GM23248 (cell line): ENCODE measurements around the gene KCNJ10. TPM values are rescaled to one million over a fixed set of nuclear protein-coding genes. Genes with fewer than 3 reads are reported as not detected.

Source experiments
- DNase-seq: peaks from one replicate; pipeline ENCODE4 v3.0.0-alpha.2; 2015
- H2AFZ ChIP-seq: fragments of 200-600 bp; sonication (generic); 2 replicates; pipeline ENCODE4 v1.6.1; 2016; ENCODE audit warnings: antibody characterized with exemption
- H3F3A ChIP-seq: fragments of 200-600 bp; sonication (generic); 2 replicates; pipeline ENCODE4 v1.6.1; 2016; ENCODE audit warnings: mild to moderate bottlenecking, antibody characterized with exemption, mixed run types; ENCODE audit not compliant: insufficient read depth
- H3K27ac ChIP-seq: fragments of 200-600 bp; sonication (generic); 2 replicates; pipeline ENCODE4 v1.5.1; 2016; ENCODE audit warnings: mild to moderate bottlenecking
- H3K27me3 ChIP-seq: fragments of 200-600 bp; sonication (generic); replicated peaks from 2 replicates; pipeline ENCODE4 v1.6.1; 2016; ENCODE audit warnings: mild to moderate bottlenecking; ENCODE audit not compliant: insufficient read depth
- H3K36me3 ChIP-seq: fragments of 200-600 bp; sonication (generic); 2 replicates; pipeline ENCODE4 v1.6.1; 2016; ENCODE audit warnings: low read depth, mild to moderate bottlenecking
- H3K4me1 ChIP-seq: fragments of 200-600 bp; sonication (generic); 2 replicates; pipeline ENCODE4 v1.6.1; 2016; ENCODE audit warnings: mild to moderate bottlenecking; ENCODE audit not compliant: insufficient read depth
- H3K4me2 ChIP-seq: fragments of 200-600 bp; sonication (generic); one replicate; pipeline ENCODE4 v1.6.1; 2016; ENCODE audit warnings: mild to moderate bottlenecking; ENCODE audit not compliant: unreplicated experiment
- H3K4me3 ChIP-seq: fragments of 200-600 bp; sonication (generic); 2 replicates; pipeline ENCODE4 v1.5.1; 2016; ENCODE audit warnings: mild to moderate bottlenecking
- H3K79me2 ChIP-seq: fragments of 200-600 bp; sonication (generic); 2 replicates; pipeline ENCODE4 v1.6.1; 2016; ENCODE audit warnings: mild to moderate bottlenecking; ENCODE audit not compliant: insufficient read depth
- H3K9ac ChIP-seq: fragments of 200-600 bp; sonication (generic); 2 replicates; pipeline ENCODE4 v1.6.1; 2016; ENCODE audit warnings: mild to moderate bottlenecking
- H3K9me2 ChIP-seq: fragments of 200-600 bp; sonication (generic); 2 replicates; pipeline ENCODE4 v1.6.1; 2016; ENCODE audit warnings: mixed run types, mild to moderate bottlenecking, moderate library complexity; ENCODE audit not compliant: insufficient read depth
- H3K9me3 ChIP-seq: fragments of 200-600 bp; sonication (generic); one replicate; pipeline ENCODE4 v1.6.1; 2017; ENCODE audit warnings: low read depth
- H4K20me1 ChIP-seq: fragments of 200-600 bp; sonication (generic); 2 replicates; pipeline ENCODE4 v1.6.0; 2016; ENCODE audit not compliant: insufficient read depth
- EZH2 ChIP-seq: fragments of 200-600 bp; sonication (generic); IDR thresholded peaks from 2 replicates; pipeline ENCODE4 v1.6.1; 2018; ENCODE audit warnings: antibody characterized with exemption, mild to moderate bottlenecking; ENCODE audit not compliant: insufficient read depth, poor library complexity, severe bottlenecking
- EZH2phosphoT487 ChIP-seq: fragments of 200-600 bp; sonication (generic); IDR thresholded peaks from 2 replicates; pipeline ENCODE4 v1.6.1; 2018; ENCODE audit warnings: antibody characterized with exemption, moderate library complexity, mild to moderate bottlenecking, low read depth; ENCODE audit not compliant: insufficient read depth
- WGBS, 2 experiments: methylation state at CpG; one replicate each; pipeline ENCODE4 v1.1.6; 2015 to 2017; ENCODE audit warnings: low lambda C conversion rate in 2 of 2, low coverage in 1 of 2; ENCODE audit errors: missing lambda C conversion rate in 2 of 2; 5-methylcytosine and 5-hydroxymethylcytosine counted together
- in situ Hi-C: fragments of 300-500 bp; cut with MboI; formaldehyde crosslinking; loops from 2 replicates; pipeline ENCODE4 v1.15.0; 2020
- polyA plus RNA-seq: library from polyadenylated mRNA; unstranded; fragments of >200 nt; fragmentation: Nextera tagmentation; extraction: Ambion mirVana; gene quantifications from 2 replicates; pipeline ENCODE4 v1.2.1, GENCODE V29; 2016
- total RNA-seq: library from RNA; depleted of rRNA; stranded (reverse); fragments of >200 nt; shearing (Covaris generic); gene quantifications from 2 replicates; pipeline ENCODE4 v1.2.3, GENCODE V29; 2014

The KCNJ10 gene
- total and polyA plus RNA-seq, 2 experiments from 2014 or later: not detected

- Histone ChIP-seq H3K27me3 (no peaks in the 10 kb centered on the region), H3F3A (peaks cover 10% of the 10 kb centered on the region; the same call in 1 of the 2 replicates), H3K4me3 (no peak overlapping the region), H3K9me3 (no peaks in the 10 kb centered on the region), H3K27ac (peak overlapping the region; percentile 6; the same call in 1 of the 2 replicates), H2AFZ (no peak overlapping the region), H3K79me2 (no peaks in the 10 kb centered on the region), H3K9me2 (no peaks in the 10 kb centered on the region), H3K4me1 (peaks cover 19% of the 10 kb centered on the region), H3K4me2 (peak overlapping the region; percentile 53), H3K9ac (no peak overlapping the region), H3K36me3 (no peaks in the 10 kb centered on the region), H4K20me1 (no peaks in the 10 kb centered on the region)
- TF ChIP-seq EZH2phosphoT487: no peak
- no peak for TF ChIP-seq EZH2
- 11% methylated on average over 1 of the region's 1 CpG for WGBS, 2 experiments
- peak; percentile 82 for DNase-seq
- in situ Hi-C loops: loop anchor here (25.0 kb wide), 1 partner anchor 857 kb away; the partner anchor contains the start of gene CADM3
Observed at GRCh38 chr1:160018900-160019299, 51.1 kb downstream of the KCNJ10 start.

- H3K9me2 ChIP-seq: no peaks in the 10 kb centered on the region
- in situ Hi-C loops: loop anchor here (25.0 kb wide), 1 partner anchor 856 kb away; the partner anchor contains the start of gene CADM3
- DNase-seq: no peak
- no peaks in the 10 kb centered on the region for H3K27me3 ChIP-seq
- TF ChIP-seq EZH2phosphoT487 (no peak), EZH2 (no peak)
- H3K4me1 ChIP-seq: peaks cover 19% of the 10 kb centered on the region
- H3K4me2 ChIP-seq: peak overlapping the region; percentile 53
- WGBS, 2 experiments: 65 to 68% methylated on average over 3 of the region's 3 CpGs
- no peaks in the 10 kb centered on the region for H3K9me3 ChIP-seq
- H3K79me2 ChIP-seq: no peaks in the 10 kb centered on the region
- no peaks in the 10 kb centered on the region for H4K20me1 ChIP-seq
- H3K4me3 ChIP-seq: no peak overlapping the region
- H3K36me3 ChIP-seq: no peaks in the 10 kb centered on the region
- no peak overlapping the region for H2AFZ ChIP-seq
- H3K9ac ChIP-seq: no peak overlapping the region
- H3F3A ChIP-seq: peaks cover 10% of the 10 kb centered on the region; the same call in 1 of the 2 replicates
- no peak overlapping the region for H3K27ac ChIP-seq
Observed at GRCh38 chr1:160018347-160018746, 51.6 kb downstream of the KCNJ10 start.

GRCh38 chr1:160017592-160017991, 52.4 kb downstream of the KCNJ10 start:
- in situ Hi-C loops: loop anchor here (25.0 kb wide), 1 partner anchor 855 kb away; the partner anchor contains the start of gene CADM3
- WGBS, 2 experiments: 71 to 79% methylated on average over 1 of the region's 1 CpG

GRCh38 chr1:160011781-160012180, 58.2 kb downstream of the KCNJ10 start:
- Histone ChIP-seq H3K36me3 (no peaks in the 10 kb centered on the region), H3K27me3 (no peaks in the 10 kb centered on the region), H3K4me2 (no peak overlapping the region), H3K4me3 (no peak overlapping the region), H3K27ac (no peak overlapping the region), H3F3A (no peaks in the 10 kb centered on the region), H3K9me2 (no peaks in the 10 kb centered on the region), H3K9ac (no peak overlapping the region), H3K79me2 (no peaks in the 10 kb centered on the region), H3K4me1 (no peaks in the 10 kb centered on the region), H2AFZ (no peak overlapping the region), H4K20me1 (no peaks in the 10 kb centered on the region), H3K9me3 (no peaks in the 10 kb centered on the region)
- in situ Hi-C loops: loop anchor here (25.0 kb wide), 1 partner anchor 849 kb away; the partner anchor contains the start of gene CADM3
- 47 to 52% methylated on average over 3 of the region's 3 CpGs for WGBS, 2 experiments
- TF ChIP-seq EZH2 (no peak), EZH2phosphoT487 (no peak)
- DNase-seq: no peak

More at GRCh38 chr1:160017592-160017991, 52.4 kb downstream of the KCNJ10 start:
- no peak overlapping the region for H3K4me3 ChIP-seq
- H3K9ac ChIP-seq: no peak overlapping the region
- H2AFZ ChIP-seq: no peak overlapping the region
- peaks cover 14% of the 10 kb centered on the region for H3K4me1 ChIP-seq
- H3K79me2 ChIP-seq: no peaks in the 10 kb centered on the region
- no peaks in the 10 kb centered on the region for H4K20me1 ChIP-seq
- H3K36me3 ChIP-seq: no peaks in the 10 kb centered on the region
- H3F3A ChIP-seq: peaks cover 10% of the 10 kb centered on the region; the same call in 1 of the 2 replicates
- no peak overlapping the region for H3K27ac ChIP-seq
- no peak overlapping the region for H3K4me2 ChIP-seq
- no peaks in the 10 kb centered on the region for H3K9me3 ChIP-seq
- no peaks in the 10 kb centered on the region for H3K27me3 ChIP-seq
- TF ChIP-seq EZH2phosphoT487: no peak
- no peak for TF ChIP-seq EZH2
- H3K9me2 ChIP-seq: no peaks in the 10 kb centered on the region
- DNase-seq: no peak
